ENCODE measurements around the gene TSPO2. TPM values are rescaled to one million over a fixed set of nuclear protein-coding genes. Genes with fewer than 3 reads are reported as not detected.
A peak's percentile ranks its signal among the peaks of the same experiment; 100 is the strongest.

Gene TSPO2
- total and polyA plus RNA-seq, 2 of the 8 experiments (the other 6 are each of a cell fraction or from before 2014, with no cell fraction given), result not detected

GRCh38 chr6:41074692-41075436, 32.6 kb downstream of the TSPO2 start:
- no peak overlapping the region for H4K5ac ChIP-seq (ENCODE audit: insufficient read length, low read depth, low read length)
- H3K4ac ChIP-seq (replicated peaks; ENCODE audit: insufficient read length, low read depth, low read length), result no peak overlapping the region
- H2BK20ac ChIP-seq (ENCODE audit: low read length), result no peak overlapping the region
- H3K23me2 ChIP-seq (ENCODE audit: low read depth, low read length), result peaks cover 11% of the 10 kb centered on the region
- DNase-seq (ENCODE audit: low read depth in 1 of 2, low spot score in 2 of 2), result no peak
- H3K18ac ChIP-seq (ENCODE audit: extremely low read depth, low read length), result no peak overlapping the region
- H2BK5ac ChIP-seq (ENCODE audit: low read depth, low read length), result no peak overlapping the region
- no peak overlapping the region for H2AK5ac ChIP-seq (ENCODE audit: low read depth, low read length)
- no peak overlapping the region for H3K27ac ChIP-seq (ENCODE audit: low read depth, low read length)
- H3K4me2 ChIP-seq (ENCODE audit: insufficient read depth in 1 of 2, low read depth in 2 of 2, low read length in 2 of 2), result peak overlapping the region; percentile 89 to 98
- no peak overlapping the region for H2AFZ ChIP-seq (ENCODE audit: low read length)
- H3K9me3 ChIP-seq (ENCODE audit: insufficient read depth in 2 of 2, low read depth in 1 of 2, low read length in 1 of 2), result no peaks in the 10 kb centered on the region
- H3K14ac ChIP-seq (ENCODE audit: insufficient read length), result no peak overlapping the region
- no peak overlapping the region for H2BK12ac ChIP-seq (ENCODE audit: low read depth, low read length)
- H3K79me2 ChIP-seq (ENCODE audit: control insufficient read depth in 1 of 2, insufficient read depth in 2 of 2, low read length in 2 of 2), result peaks cover 41 to 63% of the 10 kb centered on the region in 2 experiments
- H3K4me1 ChIP-seq (replicated peaks in 1 of 4; ENCODE audit: control insufficient read depth in 3 of 4, insufficient read depth in 4 of 4, low read length in 3 of 4), result peaks cover 2 to 5% (median 4%) of the 10 kb centered on the region in 4 experiments; a peak in 3 of 7 replicates
- no peak overlapping the region for H2BK15ac ChIP-seq (ENCODE audit: low read length)
- no peak for FAIRE-seq
- no peak overlapping the region for H4K91ac ChIP-seq (replicated peaks; ENCODE audit: insufficient read length, low read length)
- peak overlapping the region; percentile 83 to 96 (median 92); a peak in 7 of 8 replicates for H3K4me3 ChIP-seq (ENCODE audit: extremely low read depth in 1 of 4, insufficient read depth in 2 of 4, low read depth in 3 of 4, low read length in 4 of 4)
- H2BK120ac ChIP-seq (replicated peaks; ENCODE audit: low read depth, low read length), result no peak overlapping the region
- no peak overlapping the region; a peak in 1 of 7 replicates for H3K9ac ChIP-seq (replicated peaks in 1 of 4; ENCODE audit: extremely low read depth in 1 of 4, low read depth in 3 of 4, low read length in 3 of 4)
- H3K79me1 ChIP-seq (ENCODE audit: low read depth, low read length), result no peaks in the 10 kb centered on the region; the same call in 1 of the 2 replicates
- no peaks in the 10 kb centered on the region for H3K27me3 ChIP-seq (replicated peaks in 1 of 4; ENCODE audit: control insufficient read depth in 3 of 4, extremely low read depth in 1 of 4, insufficient read depth in 3 of 4, low read length in 3 of 4)
- H4K20me1 ChIP-seq (replicated peaks in 1 of 2; ENCODE audit: control insufficient read depth in 1 of 2, insufficient read depth in 2 of 2, low read length in 2 of 2), result peaks cover 0 to 7% of the 10 kb centered on the region in 2 experiments
- no peak overlapping the region for H3K56ac ChIP-seq (replicated peaks; ENCODE audit: insufficient read length, low read depth, low read length)
- no peak overlapping the region for H3K23ac ChIP-seq (ENCODE audit: insufficient read length)
- 63% methylated on average over 11 of the region's 11 CpGs; no CpG with 5 or more reads in 1 of the 2 experiments for WGBS, 2 experiments (ENCODE audit: extremely low coverage in 1 of 2, insufficient coverage in 1 of 2, insufficient read length in 1 of 2, insufficient replicate concordance in 2 of 2, low coverage in 1 of 2, low lambda C conversion rate in 2 of 2, missing lambda C conversion rate in 1 of 2)
- ChIA-PET CTCF (ENCODE audit: partially characterized antibody) (interaction anchor here (0.9 to 1.1 kb wide), 2 partner anchors 108 to 487 kb away, joined by 4 to 5 read pairs; partner anchors contain the start of gene LRFN2), POLR2A (ENCODE audit: partially characterized antibody) (interaction anchor here (0.7 to 1.4 kb wide), 4 partner anchors 9 to 126 kb away, joined by 3 to 4 read pairs (median 3); no protein-coding TSS in a partner anchor)
- H4K8ac ChIP-seq (ENCODE audit: extremely low read depth, insufficient read depth, low read length), result no peak overlapping the region
- peaks cover 4 to 19% (median 9%) of the 10 kb centered on the region in 4 experiments; a peak in 6 of 8 replicates for H3K36me3 ChIP-seq (ENCODE audit: control insufficient read depth in 2 of 4, insufficient read depth in 4 of 4, low read length in 3 of 4)
- TF ChIP-seq POU5F1 (IDR thresholded peaks at IDR 0.05; ENCODE audit: low read depth, low read length) (no peak), SIN3A (conservative IDR thresholded peaks at IDR 0.05 in 1 of 2, IDR thresholded peaks at IDR 0.05 in 1 of 2; ENCODE audit: low read depth in 1 of 2, low read length in 2 of 2) (no peak), SP1 (IDR thresholded peaks at IDR 0.05; ENCODE audit: low read depth, low read length) (no peak), CBX5 (IDR thresholded peaks at IDR 0.05; ENCODE audit: low read depth, low read length) (no peak), EZH2 (IDR thresholded peaks at IDR 0.05; ENCODE audit: low read depth, low read length, severe bottlenecking) (no peak)

Measured in H1 (cell line).